Measurements from ENCODE around the gene SVIL.
"Not testable (repeated sequence)": the region's sequence is repeated elsewhere in the genome, so short reads cannot be mapped to it uniquely, and the experiment has no call there.

Gene SVIL

GRCh38 chr10:29539412-29539811 is 95.4 kb downstream of the SVIL start:
- no peaks in the 10 kb centered on the region for H3K27me3 ChIP-seq
- H3K9me3 ChIP-seq, result no peaks in the 10 kb centered on the region
- H3K4me3 ChIP-seq (ENCODE audit: low read depth, low read length), result no peak overlapping the region
- H3K4me1 ChIP-seq, result peaks cover 7% of the 10 kb centered on the region
- H3K36me3 ChIP-seq, result no peaks in the 10 kb centered on the region
- DNase-seq, result no peak
- TF ChIP-seq, protein P1, sequence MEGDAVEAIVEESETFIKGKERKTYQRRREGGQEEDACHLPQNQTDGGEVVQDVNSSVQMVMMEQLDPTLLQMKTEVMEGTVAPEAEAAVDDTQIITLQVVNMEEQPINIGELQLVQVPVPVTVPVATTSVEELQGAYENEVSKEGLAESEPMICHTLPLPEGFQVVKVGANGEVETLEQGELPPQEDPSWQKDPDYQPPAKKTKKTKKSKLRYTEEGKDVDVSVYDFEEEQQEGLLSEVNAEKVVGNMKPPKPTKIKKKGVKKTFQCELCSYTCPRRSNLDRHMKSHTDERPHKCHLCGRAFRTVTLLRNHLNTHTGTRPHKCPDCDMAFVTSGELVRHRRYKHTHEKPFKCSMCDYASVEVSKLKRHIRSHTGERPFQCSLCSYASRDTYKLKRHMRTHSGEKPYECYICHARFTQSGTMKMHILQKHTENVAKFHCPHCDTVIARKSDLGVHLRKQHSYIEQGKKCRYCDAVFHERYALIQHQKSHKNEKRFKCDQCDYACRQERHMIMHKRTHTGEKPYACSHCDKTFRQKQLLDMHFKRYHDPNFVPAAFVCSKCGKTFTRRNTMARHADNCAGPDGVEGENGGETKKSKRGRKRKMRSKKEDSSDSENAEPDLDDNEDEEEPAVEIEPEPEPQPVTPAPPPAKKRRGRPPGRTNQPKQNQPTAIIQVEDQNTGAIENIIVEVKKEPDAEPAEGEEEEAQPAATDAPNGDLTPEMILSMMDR (IDR thresholded peaks at IDR 0.05; ENCODE audit: low read depth, low read length), result no peak

DNA sequence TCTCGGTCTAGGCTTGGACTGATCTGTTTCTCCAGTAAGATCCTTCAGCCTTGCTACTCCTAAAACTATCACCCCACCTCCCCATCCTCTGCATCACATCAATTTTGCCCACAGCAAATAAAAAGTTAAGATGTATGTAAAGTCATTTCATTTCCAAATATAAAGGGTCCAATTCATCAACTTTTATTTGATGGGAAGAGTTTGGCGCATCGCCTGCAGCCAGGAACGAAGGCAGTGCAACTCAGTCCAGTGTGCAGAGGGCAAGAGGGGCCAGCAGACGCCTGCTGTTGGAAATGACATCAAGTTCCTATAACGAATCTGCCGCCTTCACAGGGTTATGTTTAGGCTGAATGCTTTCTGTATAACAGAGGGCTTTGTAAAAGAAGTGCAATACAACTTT is 97.0 kb downstream of the SVIL start:
- peaks cover 7% of the 10 kb centered on the region for H3K4me1 ChIP-seq
- H3K36me3 ChIP-seq, result no peaks in the 10 kb centered on the region
- H3K9me3 ChIP-seq, result no peaks in the 10 kb centered on the region
- H3K4me3 ChIP-seq (ENCODE audit: low read depth, low read length), result no peak overlapping the region
- TF ChIP-seq, protein P1 (IDR thresholded peaks at IDR 0.05; ENCODE audit: low read depth, low read length), result no peak
- H3K27me3 ChIP-seq, result no peaks in the 10 kb centered on the region
- no peak for DNase-seq

GRCh38 chr10:29536691-29537090 is 98.1 kb downstream of the SVIL start:
- H3K4me3 ChIP-seq (ENCODE audit: low read depth, low read length); DNase-seq; H3K27me3 ChIP-seq; H3K4me1 ChIP-seq; H3K9me3 ChIP-seq; H3K36me3 ChIP-seq: not testable (repeated sequence)

DNA sequence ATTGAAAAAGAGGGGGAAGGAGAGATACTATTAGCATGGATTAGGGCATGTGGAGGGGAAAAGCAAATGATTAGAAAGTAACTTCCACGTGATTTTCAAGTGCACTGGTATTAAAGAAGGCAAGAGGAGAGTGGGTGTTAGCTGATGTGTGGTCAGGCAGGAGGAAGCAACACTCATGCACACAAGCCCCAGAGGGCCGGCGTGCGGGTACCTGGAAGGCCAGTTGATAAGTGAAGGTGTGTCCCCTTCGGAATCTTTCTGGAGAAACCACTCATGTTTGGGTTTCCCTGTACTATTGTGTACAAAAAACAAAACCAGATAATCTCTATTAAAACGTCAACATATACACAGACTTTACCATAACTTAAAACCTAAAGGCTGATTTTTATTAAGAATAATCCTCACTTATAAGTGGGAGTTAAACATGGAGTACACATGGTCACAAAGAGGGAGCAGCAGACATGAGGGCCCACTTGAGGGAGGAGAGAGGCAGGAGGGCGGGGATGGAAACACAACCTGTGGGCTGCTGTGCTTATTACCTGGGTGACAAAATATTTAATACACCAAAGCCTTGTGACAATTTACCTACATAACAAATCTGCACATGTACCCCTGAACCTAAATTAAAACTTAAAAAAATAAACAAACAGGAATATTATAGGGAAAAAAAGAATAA is 98.9 kb downstream of the SVIL start:
- Histone ChIP-seq H3K27me3 (no peaks in the 10 kb centered on the region), H3K4me3 (ENCODE audit: low read depth, low read length) (no peak overlapping the region)

DNA sequence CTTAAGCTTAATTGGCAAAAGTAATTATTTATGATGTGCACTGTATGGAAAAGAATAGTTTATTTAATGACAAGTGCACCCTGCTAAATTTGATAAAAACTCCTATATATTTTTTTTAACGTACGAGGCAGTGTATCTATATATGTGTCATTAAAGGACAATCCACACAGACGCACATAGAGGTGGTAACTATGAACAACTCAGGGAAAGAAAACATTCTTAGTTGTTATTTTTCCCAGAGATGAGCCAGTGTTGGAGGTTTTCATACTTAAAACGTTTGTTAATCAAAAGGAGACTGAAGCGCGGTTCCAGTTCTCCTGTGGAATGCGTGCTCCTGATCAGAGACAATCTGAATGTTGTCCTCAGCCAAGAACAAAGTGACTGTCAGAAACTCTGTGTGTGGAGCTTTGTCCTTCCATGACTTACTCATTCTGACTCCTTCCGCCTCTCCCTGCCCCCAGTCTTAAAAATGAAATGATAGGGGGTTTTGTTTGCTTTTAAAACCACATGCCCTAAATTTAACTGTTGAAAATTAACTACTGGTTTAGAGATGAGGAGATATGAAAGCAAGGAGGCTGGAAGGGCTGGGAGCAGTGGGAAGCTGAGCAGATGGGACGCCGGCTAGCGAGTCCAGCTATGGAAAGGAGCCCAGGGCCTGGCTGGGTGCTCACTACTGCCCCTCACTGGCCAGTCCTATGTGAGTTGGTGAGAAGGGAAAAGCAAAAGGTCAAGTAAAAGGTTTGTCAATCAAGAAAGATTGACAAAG is 99.6 kb downstream of the SVIL start:
- TF ChIP-seq, protein P1 (IDR thresholded peaks at IDR 0.05; ENCODE audit: low read depth, low read length), result peak; percentile 69
- no peaks in the 10 kb centered on the region for H3K36me3 ChIP-seq
- no peaks in the 10 kb centered on the region for H3K27me3 ChIP-seq
- peaks cover 7% of the 10 kb centered on the region for H3K4me1 ChIP-seq
- H3K4me3 ChIP-seq (ENCODE audit: low read depth, low read length), result no peak overlapping the region
- DNase-seq, result peak; percentile 48
- H3K9me3 ChIP-seq, result no peaks in the 10 kb centered on the region

More for the DNA sequence above, 98.9 kb downstream of the SVIL start:
- no peaks in the 10 kb centered on the region for H3K36me3 ChIP-seq
- H3K9me3 ChIP-seq, result no peaks in the 10 kb centered on the region
- H3K4me1 ChIP-seq, result peaks cover 7% of the 10 kb centered on the region
- DNase-seq, result no peak
- TF ChIP-seq, protein P1 (IDR thresholded peaks at IDR 0.05; ENCODE audit: low read depth, low read length), result no peak

GRCh38 chr10:29534590-29534989 is 100.2 kb downstream of the SVIL start:
- H3K4me3 ChIP-seq (ENCODE audit: low read depth, low read length), result no peak overlapping the region
- H3K9me3 ChIP-seq, result no peaks in the 10 kb centered on the region
- H3K27me3 ChIP-seq, result no peaks in the 10 kb centered on the region
- no peak for DNase-seq
- peaks cover 7% of the 10 kb centered on the region for H3K4me1 ChIP-seq
- TF ChIP-seq, protein P1 (IDR thresholded peaks at IDR 0.05; ENCODE audit: low read depth, low read length), result no peak
- H3K36me3 ChIP-seq, result no peaks in the 10 kb centered on the region; the same call in 1 of the 2 replicates
